Activated CD4-positive, alpha-beta T cell treated with anti-CD3 and anti-CD28 coated beads for 1 hour (primary cell): Measurements from ENCODE around the gene PRICKLE3.
"Not testable (repeated sequence)": the region's sequence is repeated elsewhere in the genome, so short reads cannot be mapped to it uniquely, and the experiment has no call there.

Experiments used
- DNase-seq: peaks from one replicate; pipeline ENCODE4 v3.0.0-alpha.2; 2020

PRICKLE3 gene

GRCh38 chrX:49155900-49156837, 30.0 kb downstream of the PRICKLE3 start:
- DNase-seq: peak; percentile 77

DNA sequence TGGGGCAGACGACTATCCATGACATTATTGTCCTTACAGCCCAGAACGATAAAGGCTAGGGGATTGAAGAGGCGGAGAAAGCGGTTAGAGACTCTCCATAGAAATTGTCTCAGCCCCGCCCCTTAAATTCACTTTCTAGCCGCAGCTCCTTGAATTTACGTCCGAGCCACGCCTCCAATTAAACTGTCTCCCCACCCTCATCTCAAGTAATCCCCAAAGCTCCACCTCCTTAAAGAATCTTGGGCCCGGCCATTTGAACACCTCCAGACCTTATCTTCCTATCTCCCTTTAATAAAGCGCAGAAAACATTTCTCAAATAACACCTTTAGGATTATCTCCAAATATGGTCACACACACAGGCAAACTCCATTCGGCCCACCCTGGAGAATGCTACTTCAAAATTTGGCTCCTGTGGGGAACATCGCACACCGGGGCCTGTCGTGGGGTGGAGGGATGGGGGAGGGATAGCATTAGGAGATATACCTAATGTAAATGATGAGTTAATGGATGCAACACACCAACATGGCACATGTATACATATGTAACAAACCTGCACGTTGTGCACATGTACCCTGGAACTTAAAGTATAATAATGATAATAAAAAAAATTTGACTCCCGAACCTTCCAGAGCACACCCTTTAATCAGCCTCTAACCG, 30.8 kb downstream of the PRICKLE3 start:
- DNase-seq: no peak

GRCh38 chrX:49153467-49153866, 32.7 kb downstream of the PRICKLE3 start:
- DNase-seq: no peak

- DNase-seq: not testable (repeated sequence)
These were observed 36.9 kb downstream of the PRICKLE3 start for GRCh38 chrX:49149291-49149690.

DNA sequence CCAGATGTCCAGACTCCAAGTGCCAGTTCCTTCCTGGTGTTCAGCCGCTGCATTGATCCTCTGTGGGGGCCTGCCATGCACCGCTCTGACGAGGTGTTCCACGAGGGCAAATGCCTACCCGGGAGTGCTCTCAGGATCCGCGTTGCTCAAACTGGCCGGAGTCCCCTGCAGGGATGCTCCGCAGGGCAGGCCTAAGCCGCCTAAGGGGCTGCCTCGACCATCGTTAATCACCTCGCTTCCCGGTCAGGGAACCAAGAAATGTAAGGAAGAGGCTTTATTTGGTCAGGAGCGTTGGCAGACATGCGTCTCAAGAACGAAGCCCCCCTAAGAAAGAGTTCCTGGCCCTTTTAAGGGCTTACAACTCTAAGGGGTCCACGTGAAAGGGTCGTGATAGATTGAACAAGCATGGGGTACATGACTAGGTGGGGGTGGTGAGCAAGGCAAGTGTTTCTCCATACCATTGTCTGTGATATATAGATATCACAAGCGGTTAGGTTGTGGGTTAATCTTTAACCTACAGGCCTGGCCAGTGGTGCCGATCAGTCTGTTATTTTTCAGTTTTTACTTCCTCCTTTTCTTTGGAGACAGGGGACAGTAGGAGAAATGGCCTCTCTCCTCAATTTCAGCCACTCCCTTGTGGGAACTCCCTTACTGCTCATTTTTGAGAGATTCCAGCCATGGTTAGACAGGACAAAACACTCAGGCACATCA, 37.6 kb downstream of the PRICKLE3 start:
- DNase-seq: not testable (repeated sequence)

DNA sequence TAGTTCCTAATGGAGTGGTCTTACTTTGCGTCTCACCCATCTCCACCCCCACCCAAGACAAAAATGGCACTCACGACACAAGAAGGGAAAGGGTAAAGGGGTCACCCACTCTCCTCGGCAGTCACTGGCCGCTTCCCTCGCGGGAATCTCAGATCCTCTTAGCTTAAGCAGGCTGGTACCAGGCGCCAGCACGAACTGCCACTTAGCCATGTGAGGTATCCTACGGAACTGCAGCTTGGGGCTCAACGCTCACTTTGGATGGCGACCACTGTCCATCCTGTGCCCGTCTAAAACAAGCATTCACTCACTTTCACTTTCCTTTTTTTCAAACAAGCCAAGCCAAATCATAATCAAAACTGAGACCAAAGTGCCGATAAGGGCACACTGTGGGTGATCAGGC, 38.2 kb downstream of the PRICKLE3 start:
- no peak for DNase-seq

- no peak for DNase-seq
These were observed 38.9 kb downstream of the PRICKLE3 start for GRCh38 chrX:49147282-49147681.

DNA sequence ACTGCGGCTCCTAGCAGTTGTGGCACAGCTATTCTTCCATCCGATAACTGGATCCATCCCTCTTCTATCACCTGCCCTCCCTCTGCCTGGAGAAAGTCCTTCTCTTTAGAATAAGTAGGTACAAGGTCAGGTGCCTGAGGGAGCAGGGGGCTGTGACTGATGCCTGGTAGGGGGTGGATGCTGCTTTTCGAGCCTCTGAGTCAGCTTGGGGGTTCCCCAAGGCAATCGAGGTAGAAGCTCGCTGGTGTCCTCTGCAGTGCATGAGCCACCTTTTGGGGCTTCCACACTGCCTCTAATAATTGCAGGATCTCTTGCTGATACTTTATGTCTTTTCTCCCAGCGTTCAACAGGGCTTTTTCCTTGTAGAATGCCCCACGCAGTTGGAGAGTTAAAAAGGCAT, 43.0 kb downstream of the PRICKLE3 start:
- DNase-seq: not testable (repeated sequence)

DNA sequence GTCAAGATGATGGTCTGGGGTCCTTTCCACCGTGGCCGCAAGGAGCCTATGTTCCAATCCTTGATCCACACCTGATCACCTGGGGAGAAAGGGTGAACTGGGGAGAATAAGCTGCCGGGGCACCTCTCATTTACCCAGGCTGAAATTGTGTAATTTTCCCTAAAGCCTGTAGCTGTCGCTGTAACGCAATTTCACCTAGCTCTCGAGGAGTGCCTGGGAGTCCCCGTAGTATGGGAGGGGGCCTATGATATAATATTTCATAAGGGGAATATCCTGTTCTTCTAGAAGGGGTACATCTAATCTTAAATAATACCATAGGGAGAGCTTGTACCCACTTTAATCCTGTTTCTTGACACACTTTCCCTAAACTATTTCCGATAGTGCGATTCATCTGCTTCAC, 43.9 kb downstream of the PRICKLE3 start:
- not testable (repeated sequence) for DNase-seq

DNA sequence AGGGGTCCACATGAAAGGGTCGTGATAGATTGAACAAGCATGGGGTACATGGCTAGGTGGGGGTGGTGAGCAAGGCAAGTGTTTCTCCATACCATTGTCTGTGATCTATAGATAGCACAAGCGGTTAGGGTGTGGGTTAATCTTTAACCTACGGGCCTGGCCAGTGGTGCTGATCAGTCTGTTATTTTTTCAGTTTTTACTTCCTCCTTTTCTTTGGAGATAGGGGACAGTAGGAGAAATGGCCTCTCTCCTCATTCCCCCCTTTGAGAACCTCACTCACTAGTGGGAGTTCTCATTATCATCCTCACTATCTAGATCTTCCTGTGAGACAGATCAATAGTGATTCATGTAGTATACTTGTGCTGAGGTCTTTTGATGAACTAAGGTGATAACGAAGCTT, 46.5 kb downstream of the PRICKLE3 start:
- DNase-seq: no peak

DNA sequence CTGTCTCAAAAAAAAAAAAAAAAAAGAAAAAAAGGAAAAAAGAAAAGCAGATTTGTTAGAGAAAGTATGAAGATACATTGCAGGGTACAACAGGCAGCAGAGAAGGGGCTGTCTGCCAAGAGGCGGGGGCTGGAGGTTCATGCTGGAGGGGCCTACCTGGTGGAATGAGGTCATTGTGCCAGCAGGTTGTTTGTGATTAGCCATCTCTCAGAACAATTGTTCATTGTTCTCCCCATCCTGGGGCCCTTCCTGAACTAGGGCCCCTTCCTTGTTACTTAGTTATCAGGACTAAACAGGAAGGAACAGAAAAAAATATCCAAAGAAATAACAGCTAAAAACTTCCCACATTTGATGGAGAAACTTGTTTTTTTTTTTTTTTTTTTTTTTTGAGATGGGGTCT, 48.7 kb downstream of the PRICKLE3 start:
- DNase-seq: no peak

DNA sequence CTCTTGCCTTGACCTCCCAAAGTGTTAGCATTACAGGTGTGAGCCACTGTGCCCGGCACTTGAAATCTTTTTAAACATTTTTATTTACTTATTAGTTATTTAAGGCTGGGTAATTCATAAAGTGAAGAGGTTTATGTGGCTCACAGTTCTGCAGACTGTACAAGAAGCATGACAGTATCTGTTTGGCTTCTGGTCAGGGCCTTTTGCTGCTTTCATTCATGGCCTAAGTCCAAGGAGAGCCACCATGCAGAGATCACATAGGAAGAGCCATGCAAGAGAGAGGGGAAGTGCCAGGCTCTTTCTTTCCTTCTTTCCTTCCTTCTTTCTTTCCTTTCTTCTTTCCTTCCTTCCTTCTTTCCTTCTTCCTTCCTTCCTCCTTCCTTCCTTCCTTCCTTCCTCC, 52.4 kb downstream of the PRICKLE3 start:
- DNase-seq: no peak

GRCh38 chrX:49132275-49132674, 53.9 kb downstream of the PRICKLE3 start:
- DNase-seq: not testable (repeated sequence)

DNA sequence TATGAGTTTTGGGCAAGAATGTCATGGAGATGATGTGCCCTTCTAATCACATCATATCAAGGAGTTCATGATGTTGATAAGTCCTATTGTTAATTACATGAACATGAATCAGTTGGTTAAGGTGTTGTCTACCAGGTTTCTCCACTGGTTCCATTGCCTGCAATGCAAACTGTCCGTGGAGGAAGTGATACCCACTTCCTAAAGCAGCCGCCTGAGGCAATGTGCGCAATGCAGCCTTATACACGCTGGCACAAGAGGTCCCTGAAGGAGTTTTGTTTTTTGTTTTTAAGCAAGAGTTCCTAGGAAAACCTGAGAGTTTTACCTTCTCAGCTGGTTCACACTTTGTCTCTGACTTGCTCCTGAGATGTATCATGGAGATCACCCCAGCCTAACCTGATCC, 56.7 kb downstream of the PRICKLE3 start:
- no peak for DNase-seq

GRCh38 chrX:49127742-49128258, 58.4 kb downstream of the PRICKLE3 start:
- not testable (repeated sequence) for DNase-seq
